Sigmoid colon (tissue), 7 donors: ENCODE measurements around the gene SMAD3. TPM values are rescaled to one million over a fixed set of nuclear protein-coding genes. Genes with fewer than 3 reads are reported as not detected.

Experiments used
- DNase-seq: peaks from one replicate; pipeline ENCODE4 v3.0.0-alpha.2; 2019
- H3K27ac ChIP-seq, 4 donors: fragments of 200-600 bp; sonication (generic); one replicate each; pipeline ENCODE4 v1.5.1; 2016 to 2019; ENCODE audit warnings: mild to moderate bottlenecking in 1 of 4
- H3K27me3 ChIP-seq, 3 donors: fragments of 200-600 bp; sonication (generic); one replicate each; pipeline ENCODE4 v1.5.1; 2019; ENCODE audit warnings: mild to moderate bottlenecking in 1 of 3
- H3K36me3 ChIP-seq, 4 donors: fragments of 200-600 bp; sonication (generic); one replicate each; pipeline ENCODE4 v1.5.1; 2016 to 2019
- H3K4me1 ChIP-seq, 4 donors: fragments of 200-600 bp; sonication (generic); one replicate each; pipeline ENCODE4 v1.5.1; 2017 to 2019
- H3K4me3 ChIP-seq, 4 donors: fragments of 200-600 bp; sonication (generic); one replicate each; pipeline ENCODE4 v1.5.1; 2017 to 2019; ENCODE audit warnings: mild to moderate bottlenecking in 2 of 4, moderate library complexity in 1 of 4
- H3K9me3 ChIP-seq, 4 donors: fragments of 200-600 bp in 3 of 4; sonication (generic) in 3 of 4; one replicate each; pipeline versions ENCODE4 v1.5.1 to v1.6.1; 2013 to 2019
- CTCF ChIP-seq, 4 experiments: fragments of 450-650 bp in 3 of 4; fragments of 200-600 bp in 1 of 4; IDR thresholded peaks; one replicate each; pipeline ENCODE4 v1.5.1; 2016 to 2019; ENCODE audit warnings: antibody characterized with exemption in 4 of 4, mild to moderate bottlenecking in 3 of 4, moderate library complexity in 2 of 4
- EP300 ChIP-seq, 4 donors: sonication (generic); formaldehyde crosslinking; IDR thresholded peaks; one replicate each; pipeline ENCODE4 v1.6.1; 2017; ENCODE audit warnings: antibody characterized with exemption in 4 of 4
- POLR2A ChIP-seq, 2 donors: fragments of 450-650 bp; IDR thresholded peaks; one replicate each; pipeline ENCODE4 v1.6.1; 2016; ENCODE audit warnings: antibody characterized with exemption in 2 of 2, mild to moderate bottlenecking in 2 of 2, moderate library complexity in 2 of 2
- POLR2AphosphoS5 ChIP-seq, 4 donors: sonication (generic); formaldehyde crosslinking; IDR thresholded peaks; one replicate each; pipeline ENCODE4 v1.6.1; 2017; ENCODE audit warnings: antibody characterized with exemption in 4 of 4
- WGBS, 2 donors: extraction: QIAGEN DNeasy Blood & Tissue Kit; methylation state at CpG; one replicate each; pipeline ENCODE4 v1.1.7; 2013; 5-methylcytosine and 5-hydroxymethylcytosine counted together
- intact Hi-C: fragments of 100-400 bp; cut with DNase I; formaldehyde crosslinking; loops from one replicate; pipeline ENCODE4 v1.15.1; 2023
- polyA plus RNA-seq, 3 donors: library from polyadenylated mRNA; stranded (reverse); fragments of 200-250 nt; gene quantifications; one replicate each; pipeline ENCODE4 v1.2.3, GENCODE V29; 2013
- total RNA-seq, 4 donors: library from RNA; depleted of rRNA; stranded (reverse); fragments of >200 nt; gene quantifications; one replicate each; pipeline ENCODE4 v1.1.0, GENCODE V29; 2016
- donor health status: healthy with polysubstance abuse.
- donor health status: Bipolar disorder and iron deficiency.
- donor health status: healthy.

The SMAD3 gene
- total and polyA plus RNA-seq, 7 donors, result 12.5 to 28.2 (median 18.4) TPM

GRCh38 chr15:67177752-67178151, 112.3 kb downstream of the SMAD3 start:
- peaks cover 0 to 20% (median 2%) of the 10 kb centered on the region in 4 donors for H3K36me3 ChIP-seq
- H3K27me3 ChIP-seq, result no peaks in the 10 kb centered on the region
- no peak overlapping the region for H3K4me3 ChIP-seq
- no peaks in the 10 kb centered on the region for H3K9me3 ChIP-seq
- H3K27ac ChIP-seq, result peak overlapping the region; percentile 60 to 81 (median 76)
- intact Hi-C loops, result no loop called here
- peaks cover 0 to 61% (median 49%) of the 10 kb centered on the region in 4 donors for H3K4me1 ChIP-seq
- 72 to 82% methylated on average over 6 of the region's 6 CpGs for WGBS, 2 donors
- TF ChIP-seq CTCF (IDR thresholded peaks at IDR 0.05) (no peak), EP300 (IDR thresholded peaks at IDR 0.05) (no peak), POLR2A (IDR thresholded peaks at IDR 0.05) (no peak), POLR2AphosphoS5 (IDR thresholded peaks at IDR 0.05) (no peak)
- no peak for DNase-seq

- intact Hi-C loops, result no loop called here
- Histone ChIP-seq H3K4me3 (no peak overlapping the region), H3K4me1 (peaks cover 0 to 66% (median 49%) of the 10 kb centered on the region in 4 donors), H3K27ac (peak overlapping the region; percentile 60 to 81 (median 76)), H3K9me3 (no peaks in the 10 kb centered on the region), H3K36me3 (peaks cover 0 to 20% (median 0%) of the 10 kb centered on the region in 4 donors), H3K27me3 (no peaks in the 10 kb centered on the region)
- 83 to 88% methylated on average over 11 of the region's 11 CpGs for WGBS, 2 donors
- DNase-seq, result no peak
- TF ChIP-seq CTCF (IDR thresholded peaks at IDR 0.05), result no peak
- no peak for TF ChIP-seq EP300 (IDR thresholded peaks at IDR 0.05)
- peak in 2 of 4 donors; percentile 24 for TF ChIP-seq POLR2AphosphoS5 (IDR thresholded peaks at IDR 0.05)
- TF ChIP-seq POLR2A (IDR thresholded peaks at IDR 0.05), result no peak
Observed at GRCh38 chr15:67178569-67179210, 113.3 kb downstream of the SMAD3 start.

- H3K27ac ChIP-seq, result peak overlapping the region in 3 of 4 donors; percentile 73 to 81 (median 79)
- H3K27me3 ChIP-seq, result no peaks in the 10 kb centered on the region
- no peak overlapping the region for H3K4me3 ChIP-seq
- no peaks in the 10 kb centered on the region for H3K9me3 ChIP-seq
- no peak for DNase-seq
- peaks cover 0 to 16% (median under 1%) of the 10 kb centered on the region in 4 donors for H3K36me3 ChIP-seq
- intact Hi-C loops, result no loop called here
- TF ChIP-seq EP300 (IDR thresholded peaks at IDR 0.05) (no peak), POLR2A (IDR thresholded peaks at IDR 0.05) (no peak), CTCF (IDR thresholded peaks at IDR 0.05) (no peak), POLR2AphosphoS5 (IDR thresholded peaks at IDR 0.05) (no peak)
- H3K4me1 ChIP-seq, result peaks cover 0 to 66% (median 48%) of the 10 kb centered on the region in 4 donors
- WGBS, 2 donors, result 95 to 96% methylated on average over 9 of the region's 9 CpGs
Observed at GRCh38 chr15:67179411-67179995, 114.1 kb downstream of the SMAD3 start.

- DNase-seq, result no peak
- Histone ChIP-seq H3K9me3 (no peaks in the 10 kb centered on the region), H3K27ac (peak overlapping the region in 1 of 4 donors; percentile 79), H3K27me3 (no peaks in the 10 kb centered on the region), H3K36me3 (peaks cover 0 to 13% (median 3%) of the 10 kb centered on the region in 4 donors), H3K4me3 (no peak overlapping the region), H3K4me1 (peaks cover 0 to 66% (median 48%) of the 10 kb centered on the region in 4 donors)
- no peak for TF ChIP-seq POLR2AphosphoS5 (IDR thresholded peaks at IDR 0.05)
- no peak for TF ChIP-seq POLR2A (IDR thresholded peaks at IDR 0.05)
- intact Hi-C loops, result no loop called here
- 96 to 98% methylated on average over 11 of the region's 11 CpGs for WGBS, 2 donors
Observed at GRCh38 chr15:67180035-67180434, 114.6 kb downstream of the SMAD3 start.

- Histone ChIP-seq H3K27me3 (no peaks in the 10 kb centered on the region), H3K4me3 (no peak overlapping the region), H3K9me3 (no peaks in the 10 kb centered on the region), H3K27ac (no peak overlapping the region), H3K4me1 (peaks cover 0 to 66% (median 48%) of the 10 kb centered on the region in 4 donors), H3K36me3 (peaks cover 0 to 13% (median 3%) of the 10 kb centered on the region in 4 donors)
- intact Hi-C loops, result no loop called here
- no peak for DNase-seq
- no peak for TF ChIP-seq POLR2A (IDR thresholded peaks at IDR 0.05)
- no peak for TF ChIP-seq EP300 (IDR thresholded peaks at IDR 0.05)
- TF ChIP-seq CTCF (IDR thresholded peaks at IDR 0.05), result no peak
- no peak for TF ChIP-seq POLR2AphosphoS5 (IDR thresholded peaks at IDR 0.05)
- WGBS, 2 donors, result 96 to 97% methylated on average over 10 of the region's 10 CpGs
Observed at GRCh38 chr15:67180514-67181191, 115.3 kb downstream of the SMAD3 start.
